ENCODE results near the gene EMSY. TPM values are rescaled to one million over a fixed set of nuclear protein-coding genes. Genes with fewer than 3 reads are reported as not detected.

Gene EMSY
- total RNA-seq, 1 donor from 2014 or later: 31.1 TPM

- Mint-ChIP-seq H3K9me3 (no peaks in the 10 kb centered on the region), H3K27ac (no peak overlapping the region), H3K36me3 (ENCODE audit: low read depth) (peaks cover 29% of the 10 kb centered on the region), H3K4me1 (no peaks in the 10 kb centered on the region), H3K4me3 (no peak overlapping the region), H3K27me3 (no peaks in the 10 kb centered on the region)
- intact Hi-C loops (cut with micrococcal nuclease): loop anchor here (2.0 kb wide), 1 partner anchor 305 kb away; no protein-coding TSS in a partner anchor
- TF ChIP-seq CTCF (IDR thresholded peaks at IDR 0.05): no peak
- CTCF ChIA-PET: interaction anchor here (1.8 kb wide), 1 partner anchor 305 kb away, joined by 6 read pairs; no protein-coding TSS in a partner anchor
- DNase-seq: no peak
- POLR2A ChIA-PET: no interaction called here
- ATAC-seq (ENCODE audit: low read depth): no peak
Observed at GRCh38 chr11:76513654-76514034, 68.8 kb downstream of the EMSY start.

- Mint-ChIP-seq H3K27ac (no peak overlapping the region), H3K4me3 (no peak overlapping the region), H3K36me3 (ENCODE audit: low read depth) (peaks cover 33% of the 10 kb centered on the region), H3K4me1 (no peaks in the 10 kb centered on the region), H3K9me3 (no peaks in the 10 kb centered on the region), H3K27me3 (no peaks in the 10 kb centered on the region)
- ChIA-PET POLR2A (no interaction called here), CTCF (no interaction called here)
- intact Hi-C loops (cut with micrococcal nuclease): no loop called here
- DNase-seq (no peak), ATAC-seq (ENCODE audit: low read depth) (no peak)
- TF ChIP-seq CTCF (IDR thresholded peaks at IDR 0.05): no peak
Observed at GRCh38 chr11:76515494-76515893, 70.7 kb downstream of the EMSY start.

- Mint-ChIP-seq H3K4me3 (no peak overlapping the region), H3K27me3 (no peaks in the 10 kb centered on the region), H3K27ac (no peak overlapping the region), H3K9me3 (no peaks in the 10 kb centered on the region), H3K36me3 (ENCODE audit: low read depth) (peaks cover 42% of the 10 kb centered on the region), H3K4me1 (no peaks in the 10 kb centered on the region)
- no peak for TF ChIP-seq CTCF (IDR thresholded peaks at IDR 0.05)
- ATAC-seq (ENCODE audit: low read depth): no peak
- ChIA-PET POLR2A (no interaction called here), CTCF (no interaction called here)
- DNase-seq: no peak
- intact Hi-C loops (cut with micrococcal nuclease): no loop called here
Observed at GRCh38 chr11:76523147-76523546, 78.3 kb downstream of the EMSY start.

- no peak for TF ChIP-seq CTCF (IDR thresholded peaks at IDR 0.05)
- H3K36me3 Mint-ChIP-seq (ENCODE audit: low read depth): peaks cover 50% of the 10 kb centered on the region
- ATAC-seq (ENCODE audit: low read depth) (no peak), DNase-seq (no peak)
- no peak overlapping the region for H3K4me3 Mint-ChIP-seq
- no peaks in the 10 kb centered on the region for H3K9me3 Mint-ChIP-seq
- no peak overlapping the region for H3K27ac Mint-ChIP-seq
- intact Hi-C loops (cut with micrococcal nuclease): no loop called here
- ChIA-PET POLR2A (no interaction called here), CTCF (no interaction called here)
- no peaks in the 10 kb centered on the region for H3K27me3 Mint-ChIP-seq
- H3K4me1 Mint-ChIP-seq: no peaks in the 10 kb centered on the region
Observed at GRCh38 chr11:76523786-76524436, 79.1 kb downstream of the EMSY start.

- POLR2A ChIA-PET: no interaction called here
- H3K27ac Mint-ChIP-seq: no peak overlapping the region
- no peak for TF ChIP-seq CTCF (IDR thresholded peaks at IDR 0.05)
- H3K4me1 Mint-ChIP-seq: no peaks in the 10 kb centered on the region
- ATAC-seq (ENCODE audit: low read depth) (no peak), DNase-seq (no peak)
- no peaks in the 10 kb centered on the region for H3K9me3 Mint-ChIP-seq
- H3K27me3 Mint-ChIP-seq: no peaks in the 10 kb centered on the region
- intact Hi-C loops (cut with micrococcal nuclease): no loop called here
- H3K36me3 Mint-ChIP-seq (ENCODE audit: low read depth): peaks cover 52% of the 10 kb centered on the region
- CTCF ChIA-PET: no interaction called here
- H3K4me3 Mint-ChIP-seq: no peak overlapping the region
Observed at GRCh38 chr11:76524461-76524860, 79.6 kb downstream of the EMSY start.
